Measurements from ENCODE around the gene KIRREL3.
"Not testable (repeated sequence)": the region's sequence is repeated elsewhere in the genome, so short reads cannot be mapped to it uniquely, and the experiment has no call there.

The KIRREL3 gene

GRCh38 chr11:126395784-126396183, 604.8 kb downstream of the KIRREL3 start:
- H3K9ac ChIP-seq (ENCODE audit: low read depth, low read length, poor library complexity); H3K9me3 ChIP-seq (replicated peaks in 1 of 2; ENCODE audit: control insufficient read depth in 2 of 2, insufficient read depth in 1 of 2, low read depth in 1 of 2, low read length in 2 of 2); H3K36me3 ChIP-seq (replicated peaks in 1 of 2; ENCODE audit: control insufficient read depth in 2 of 2, insufficient read depth in 2 of 2, low read length in 2 of 2); H4K8ac ChIP-seq (ENCODE audit: low read depth, low read length); H3K18ac ChIP-seq (ENCODE audit: low read length); H2BK5ac ChIP-seq (ENCODE audit: low read length); H4K91ac ChIP-seq (ENCODE audit: low read depth, low read length, poor library complexity); H3K4me1 ChIP-seq (ENCODE audit: control insufficient read depth in 2 of 2, insufficient read depth in 1 of 2, low read depth in 1 of 2, low read length in 2 of 2); H3K23ac ChIP-seq (ENCODE audit: low read depth, low read length, poor library complexity); H2AK5ac ChIP-seq (ENCODE audit: low read depth, low read length); H3K4me3 ChIP-seq (ENCODE audit: low read length in 2 of 2); H2AFZ ChIP-seq (ENCODE audit: low read length); DNase-seq (ENCODE audit: low spot score); H2BK12ac ChIP-seq (ENCODE audit: low read length); H3K27me3 ChIP-seq (ENCODE audit: control insufficient read depth in 3 of 3, insufficient read depth in 3 of 3, low read depth in 1 of 3, low read length in 3 of 3); H2BK120ac ChIP-seq (ENCODE audit: low read depth, low read length); H3K14ac ChIP-seq (ENCODE audit: low read length); H3K79me1 ChIP-seq (ENCODE audit: low read depth, low read length); H3K4me2 ChIP-seq (ENCODE audit: insufficient read depth, low read length, poor library complexity, severe bottlenecking); H3K4ac ChIP-seq (ENCODE audit: low read length); H2BK15ac ChIP-seq (ENCODE audit: low read length); H3K27ac ChIP-seq (replicated peaks; ENCODE audit: low read length): not testable (repeated sequence)
- WGBS, 2 donors (ENCODE audit: extremely low coverage in 2 of 2, insufficient read length in 2 of 2, insufficient replicate concordance in 1 of 2) = no CpG with 5 or more reads among the region's 13 CpGs

GRCh38 chr11:126394634-126395072, 605.9 kb downstream of the KIRREL3 start:
- H3K79me1 ChIP-seq (ENCODE audit: low read depth, low read length); H3K4me2 ChIP-seq (ENCODE audit: insufficient read depth, low read length, poor library complexity, severe bottlenecking); H2AK5ac ChIP-seq (ENCODE audit: low read depth, low read length); H4K8ac ChIP-seq (ENCODE audit: low read depth, low read length); H2BK12ac ChIP-seq (ENCODE audit: low read length); H3K9ac ChIP-seq (ENCODE audit: low read depth, low read length, poor library complexity); H3K4me3 ChIP-seq (ENCODE audit: low read length in 2 of 2); H3K36me3 ChIP-seq (replicated peaks in 1 of 2; ENCODE audit: control insufficient read depth in 2 of 2, insufficient read depth in 2 of 2, low read length in 2 of 2); H3K9me3 ChIP-seq (replicated peaks in 1 of 2; ENCODE audit: control insufficient read depth in 2 of 2, insufficient read depth in 1 of 2, low read depth in 1 of 2, low read length in 2 of 2); H2BK120ac ChIP-seq (ENCODE audit: low read depth, low read length); H3K27me3 ChIP-seq (ENCODE audit: control insufficient read depth in 3 of 3, insufficient read depth in 3 of 3, low read depth in 1 of 3, low read length in 3 of 3); H2AFZ ChIP-seq (ENCODE audit: low read length); DNase-seq (ENCODE audit: low spot score); H3K27ac ChIP-seq (replicated peaks; ENCODE audit: low read length); H2BK5ac ChIP-seq (ENCODE audit: low read length); H3K18ac ChIP-seq (ENCODE audit: low read length); H4K91ac ChIP-seq (ENCODE audit: low read depth, low read length, poor library complexity); H3K4me1 ChIP-seq (ENCODE audit: control insufficient read depth in 2 of 2, insufficient read depth in 1 of 2, low read depth in 1 of 2, low read length in 2 of 2); H3K4ac ChIP-seq (ENCODE audit: low read length); H3K14ac ChIP-seq (ENCODE audit: low read length); H3K23ac ChIP-seq (ENCODE audit: low read depth, low read length, poor library complexity); H2BK15ac ChIP-seq (ENCODE audit: low read length): not testable (repeated sequence)
- no CpG with 5 or more reads among the region's 7 CpGs for WGBS, 2 donors (ENCODE audit: extremely low coverage in 2 of 2, insufficient read length in 2 of 2, insufficient replicate concordance in 1 of 2)

- Histone ChIP-seq H3K4me1 (ENCODE audit: control insufficient read depth in 2 of 2, insufficient read depth in 1 of 2, low read depth in 1 of 2, low read length in 2 of 2) (peaks cover 0 to 7% of the 10 kb centered on the region in 2 donors), H2BK12ac (ENCODE audit: low read length) (no peak overlapping the region), H3K79me1 (ENCODE audit: low read depth, low read length) (peaks cover 3% of the 10 kb centered on the region), H2BK5ac (ENCODE audit: low read length) (no peak overlapping the region), H4K91ac (ENCODE audit: low read depth, low read length, poor library complexity) (no peak overlapping the region), H3K4ac (ENCODE audit: low read length) (no peak overlapping the region), H3K9me3 (replicated peaks in 1 of 2; ENCODE audit: control insufficient read depth in 2 of 2, insufficient read depth in 1 of 2, low read depth in 1 of 2, low read length in 2 of 2) (no peaks in the 10 kb centered on the region), H3K4me3 (ENCODE audit: low read length in 2 of 2) (no peak overlapping the region), H2BK15ac (ENCODE audit: low read length) (no peak overlapping the region), H3K27ac (replicated peaks; ENCODE audit: low read length) (no peak overlapping the region), H3K36me3 (replicated peaks in 1 of 2; ENCODE audit: control insufficient read depth in 2 of 2, insufficient read depth in 2 of 2, low read length in 2 of 2) (no peaks in the 10 kb centered on the region), H3K23ac (ENCODE audit: low read depth, low read length, poor library complexity) (no peak overlapping the region), H2AK5ac (ENCODE audit: low read depth, low read length) (no peak overlapping the region), H3K4me2 (ENCODE audit: insufficient read depth, low read length, poor library complexity, severe bottlenecking) (no peak overlapping the region), H4K8ac (ENCODE audit: low read depth, low read length) (no peak overlapping the region), H2AFZ (ENCODE audit: low read length) (no peak overlapping the region), H3K14ac (ENCODE audit: low read length) (no peak overlapping the region), H2BK120ac (ENCODE audit: low read depth, low read length) (no peak overlapping the region), H3K18ac (ENCODE audit: low read length) (no peak overlapping the region), H3K27me3 (ENCODE audit: control insufficient read depth in 3 of 3, insufficient read depth in 3 of 3, low read depth in 1 of 3, low read length in 3 of 3) (no peaks in the 10 kb centered on the region), H3K9ac (ENCODE audit: low read depth, low read length, poor library complexity) (no peak overlapping the region)
- DNase-seq (ENCODE audit: low spot score) = no peak
- no CpG with 5 or more reads among the region's 3 CpGs for WGBS, 2 donors (ENCODE audit: extremely low coverage in 2 of 2, insufficient read length in 2 of 2, insufficient replicate concordance in 1 of 2)
These were observed 606.5 kb downstream of the KIRREL3 start for GRCh38 chr11:126394036-126394435.

GRCh38 chr11:126393143-126393542, 607.4 kb downstream of the KIRREL3 start:
- Histone ChIP-seq H3K79me1 (ENCODE audit: low read depth, low read length) (peaks cover 3% of the 10 kb centered on the region), H2BK120ac (ENCODE audit: low read depth, low read length) (no peak overlapping the region), H3K14ac (ENCODE audit: low read length) (no peak overlapping the region), H2AFZ (ENCODE audit: low read length) (no peak overlapping the region), H4K91ac (ENCODE audit: low read depth, low read length, poor library complexity) (no peak overlapping the region), H3K27ac (replicated peaks; ENCODE audit: low read length) (no peak overlapping the region), H2BK12ac (ENCODE audit: low read length) (no peak overlapping the region), H3K27me3 (ENCODE audit: control insufficient read depth in 3 of 3, insufficient read depth in 3 of 3, low read depth in 1 of 3, low read length in 3 of 3) (no peaks in the 10 kb centered on the region), H3K9ac (ENCODE audit: low read depth, low read length, poor library complexity) (no peak overlapping the region), H3K18ac (ENCODE audit: low read length) (no peak overlapping the region), H3K4me2 (ENCODE audit: insufficient read depth, low read length, poor library complexity, severe bottlenecking) (no peak overlapping the region), H2BK5ac (ENCODE audit: low read length) (peak overlapping the region; percentile 2), H3K36me3 (replicated peaks in 1 of 2; ENCODE audit: control insufficient read depth in 2 of 2, insufficient read depth in 2 of 2, low read length in 2 of 2) (no peaks in the 10 kb centered on the region), H3K4me3 (ENCODE audit: low read length in 2 of 2) (no peak overlapping the region), H3K23ac (ENCODE audit: low read depth, low read length, poor library complexity) (peak overlapping the region; percentile 14), H2BK15ac (ENCODE audit: low read length) (no peak overlapping the region), H3K9me3 (replicated peaks in 1 of 2; ENCODE audit: control insufficient read depth in 2 of 2, insufficient read depth in 1 of 2, low read depth in 1 of 2, low read length in 2 of 2) (no peaks in the 10 kb centered on the region), H2AK5ac (ENCODE audit: low read depth, low read length) (peak overlapping the region; percentile 24), H3K4ac (ENCODE audit: low read length) (no peak overlapping the region), H3K4me1 (ENCODE audit: control insufficient read depth in 2 of 2, insufficient read depth in 1 of 2, low read depth in 1 of 2, low read length in 2 of 2) (peaks cover 0 to 7% of the 10 kb centered on the region in 2 donors), H4K8ac (ENCODE audit: low read depth, low read length) (no peak overlapping the region)
- no peak for DNase-seq (ENCODE audit: low spot score)
- WGBS, 2 donors (ENCODE audit: extremely low coverage in 2 of 2, insufficient read length in 2 of 2, insufficient replicate concordance in 1 of 2) = no CpG with 5 or more reads among the region's 5 CpGs

Measured in neuronal stem cell (in vitro differentiated cells).